Kidney (tissue), 14 donors: ENCODE measurements around the gene CTNND2. TPM values are rescaled to one million over a fixed set of nuclear protein-coding genes. Genes with fewer than 3 reads are reported as not detected.

Source experiments
- DNase-seq, 5 donors: peaks; one replicate each; pipeline ENCODE4 v3.0.0-alpha.2; 2013 to 2020
- FAIRE-seq: peaks from 2 replicates; lab custom pipeline; 2012; peaks lifted over from hg19 to GRCh38; lab: Jason Lieb, UNC
- H3K27ac ChIP-seq, 2 donors: one replicate each; pipeline ENCODE4 v1.7.0; 2013; ENCODE audit warnings: low read depth in 2 of 2, low read length in 2 of 2, inconsistent platforms in 1 of 2
- H3K27me3 ChIP-seq: one replicate; pipeline ENCODE4 v1.7.1; 2013; ENCODE audit warnings: low read length, inconsistent platforms; ENCODE audit not compliant: control insufficient read depth, insufficient read depth
- H3K36me3 ChIP-seq, 3 donors: one replicate each; pipeline versions ENCODE4 v1.7.0 to v1.7.1; 2013; ENCODE audit warnings: low read length in 3 of 3, control low read depth in 1 of 3, inconsistent platforms in 1 of 3; ENCODE audit not compliant: insufficient read depth in 3 of 3, control insufficient read depth in 2 of 3
- H3K4me1 ChIP-seq, 3 donors: one replicate each; pipeline versions ENCODE4 v1.7.0 to v1.7.1; 2013; ENCODE audit warnings: low read length in 3 of 3, inconsistent platforms in 1 of 3, low read depth in 1 of 3; ENCODE audit not compliant: control insufficient read depth in 2 of 3, insufficient read depth in 2 of 3
- H3K4me3 ChIP-seq, 3 donors: one replicate each; pipeline versions ENCODE4 v1.7.0 to v1.8.1; 2013; ENCODE audit warnings: low read length in 3 of 3, control low read depth in 1 of 3, inconsistent platforms in 1 of 3
- H3K9ac ChIP-seq, 3 donors: one replicate each; pipeline versions ENCODE4 v1.7.0 to v1.7.1; 2013; ENCODE audit warnings: low read length in 3 of 3, control low read depth in 1 of 3, inconsistent platforms in 1 of 3
- H3K9me3 ChIP-seq, 3 donors: one replicate each; pipeline versions ENCODE4 v1.7.0 to v1.7.1; 2013; ENCODE audit warnings: low read length in 3 of 3, control low read depth in 1 of 3, inconsistent platforms in 1 of 3; ENCODE audit not compliant: control insufficient read depth in 2 of 3, insufficient read depth in 1 of 3
- intact Hi-C: fragments of 100-400 bp; cut with DNase I; formaldehyde crosslinking; loops from one replicate; pipeline ENCODE4 v1.11.1; 2022
- polyA plus RNA-seq: library from polyadenylated mRNA; stranded (reverse); fragments of 350-450 nt; fragmentation: Illumina TruSeq; extraction: RNeasy Lipid Tissue Mini Kit (QIAGEN cat#74804); gene quantifications from one replicate; pipeline ENCODE4 v1.2.3, GENCODE V29; 2014; ENCODE audit warnings: low read depth, low replicate concordance; ENCODE audit not compliant: insufficient read depth
- total RNA-seq: library from RNA; stranded (reverse); fragmentation: NEBNext Ultra II Directional; extraction: Animal tissue kit (Norgen Biotek cat#: 25700); gene quantifications from one replicate; pipeline ENCODE4 v1.2.1, GENCODE V29; 2021
- TF ChIP-seq, protein P1 (sequence below): IDR thresholded peaks from 3 replicates; pipeline ENCODE4 v1.5.1; 2012; ENCODE audit warnings: mild to moderate bottlenecking, moderate library complexity, borderline replicate concordance; ENCODE audit not compliant: insufficient read depth; ENCODE audit errors: extremely low read depth
- donor health status: control.
- donor health status: control.
- donor health status: control.
- donor health status: control.
- donor health status: control.
- donor health status: DM: yes; HTN: yes; CAD: no.
- donor health status: Normal renal cell carcinoma (clear cell type).

The CTNND2 gene
- total and polyA plus RNA-seq, 2 donors from 2014 or later = 0.15 to 0.79 TPM

DNA sequence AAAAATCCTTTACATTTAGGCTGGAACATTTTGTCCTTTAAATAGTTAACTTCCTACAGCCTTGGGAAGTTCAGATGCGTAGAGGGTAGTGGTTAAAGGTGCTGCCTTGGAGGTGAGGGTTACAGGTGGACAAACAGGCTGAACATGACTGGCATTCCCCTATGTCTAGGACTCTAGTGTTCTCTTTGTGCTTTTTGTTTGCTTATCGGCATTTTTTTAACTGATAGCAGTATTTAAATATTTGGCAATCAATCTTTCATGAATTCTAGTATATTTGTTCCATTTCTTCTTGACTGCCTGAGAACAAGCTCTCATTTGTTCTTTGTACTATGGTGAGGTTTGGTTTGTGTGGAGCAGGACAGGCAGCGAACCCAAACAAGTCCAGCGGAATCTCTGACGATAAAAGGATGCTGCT lies 307.6 kb downstream of the CTNND2 start:
- no peak overlapping the region for H3K4me3 ChIP-seq
- no peaks in the 10 kb centered on the region for H3K9me3 ChIP-seq
- H3K27ac ChIP-seq = no peak overlapping the region
- H3K4me1 ChIP-seq = no peaks in the 10 kb centered on the region
- H3K27me3 ChIP-seq = no peaks in the 10 kb centered on the region
- DNase-seq (no peak), FAIRE-seq (no peak)
- no peaks in the 10 kb centered on the region for H3K36me3 ChIP-seq
- TF ChIP-seq, protein P1, sequence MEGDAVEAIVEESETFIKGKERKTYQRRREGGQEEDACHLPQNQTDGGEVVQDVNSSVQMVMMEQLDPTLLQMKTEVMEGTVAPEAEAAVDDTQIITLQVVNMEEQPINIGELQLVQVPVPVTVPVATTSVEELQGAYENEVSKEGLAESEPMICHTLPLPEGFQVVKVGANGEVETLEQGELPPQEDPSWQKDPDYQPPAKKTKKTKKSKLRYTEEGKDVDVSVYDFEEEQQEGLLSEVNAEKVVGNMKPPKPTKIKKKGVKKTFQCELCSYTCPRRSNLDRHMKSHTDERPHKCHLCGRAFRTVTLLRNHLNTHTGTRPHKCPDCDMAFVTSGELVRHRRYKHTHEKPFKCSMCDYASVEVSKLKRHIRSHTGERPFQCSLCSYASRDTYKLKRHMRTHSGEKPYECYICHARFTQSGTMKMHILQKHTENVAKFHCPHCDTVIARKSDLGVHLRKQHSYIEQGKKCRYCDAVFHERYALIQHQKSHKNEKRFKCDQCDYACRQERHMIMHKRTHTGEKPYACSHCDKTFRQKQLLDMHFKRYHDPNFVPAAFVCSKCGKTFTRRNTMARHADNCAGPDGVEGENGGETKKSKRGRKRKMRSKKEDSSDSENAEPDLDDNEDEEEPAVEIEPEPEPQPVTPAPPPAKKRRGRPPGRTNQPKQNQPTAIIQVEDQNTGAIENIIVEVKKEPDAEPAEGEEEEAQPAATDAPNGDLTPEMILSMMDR = no peak
- intact Hi-C loops = no loop called here
- no peak overlapping the region for H3K9ac ChIP-seq

DNA sequence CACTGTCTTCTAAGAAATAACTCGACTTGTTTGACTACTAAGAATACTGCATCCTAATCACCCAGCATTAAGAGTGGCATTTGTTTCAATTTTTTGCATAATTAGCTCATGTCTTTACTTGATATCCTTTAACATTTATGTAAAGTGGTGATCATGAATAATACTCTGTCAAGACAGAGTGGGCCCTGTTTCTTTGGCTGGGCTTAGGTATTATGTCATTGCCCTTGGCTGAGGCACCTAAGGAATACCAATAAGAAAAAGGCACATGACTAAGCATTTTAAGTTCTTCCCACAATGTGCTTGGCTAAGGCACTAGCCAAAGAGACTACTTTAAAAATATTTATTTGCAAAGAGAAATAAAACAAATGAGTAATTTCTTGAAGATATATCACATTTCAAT lies 308.1 kb downstream of the CTNND2 start:
- TF ChIP-seq, protein P1 = no peak
- Histone ChIP-seq H3K27ac (no peak overlapping the region), H3K9ac (no peak overlapping the region), H3K4me1 (no peaks in the 10 kb centered on the region), H3K36me3 (no peaks in the 10 kb centered on the region), H3K9me3 (no peaks in the 10 kb centered on the region), H3K4me3 (no peak overlapping the region), H3K27me3 (no peaks in the 10 kb centered on the region)
- DNase-seq (no peak), FAIRE-seq (no peak)
- intact Hi-C loops = no loop called here

DNA sequence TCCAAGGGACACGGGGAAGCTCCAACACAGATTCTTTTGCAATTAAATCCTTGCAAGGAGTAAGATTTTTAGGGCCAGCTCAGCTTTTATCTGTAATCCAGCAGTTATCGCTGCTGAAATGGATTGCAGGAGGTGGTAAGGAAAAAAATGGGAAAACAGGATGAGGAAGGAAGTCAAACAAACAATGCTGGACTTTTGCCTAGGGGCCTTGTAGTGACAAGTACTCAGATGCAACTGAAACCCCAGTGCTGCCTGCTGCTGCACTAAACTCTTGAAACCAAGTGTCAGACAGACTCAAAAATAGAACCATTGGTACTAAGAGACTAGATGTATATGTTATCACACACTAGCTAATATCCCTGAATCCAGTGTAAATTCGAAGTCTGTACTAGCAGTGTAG lies 309.2 kb downstream of the CTNND2 start:
- Histone ChIP-seq H3K36me3 (no peaks in the 10 kb centered on the region), H3K27me3 (no peaks in the 10 kb centered on the region), H3K4me1 (no peaks in the 10 kb centered on the region), H3K27ac (no peak overlapping the region), H3K9me3 (no peaks in the 10 kb centered on the region), H3K4me3 (no peak overlapping the region), H3K9ac (no peak overlapping the region)
- FAIRE-seq (no peak), DNase-seq (peak in 3 of 5 donors; percentile 11 to 20 (median 15))
- TF ChIP-seq, protein P1 = no peak
- intact Hi-C loops = no loop called here

DNA sequence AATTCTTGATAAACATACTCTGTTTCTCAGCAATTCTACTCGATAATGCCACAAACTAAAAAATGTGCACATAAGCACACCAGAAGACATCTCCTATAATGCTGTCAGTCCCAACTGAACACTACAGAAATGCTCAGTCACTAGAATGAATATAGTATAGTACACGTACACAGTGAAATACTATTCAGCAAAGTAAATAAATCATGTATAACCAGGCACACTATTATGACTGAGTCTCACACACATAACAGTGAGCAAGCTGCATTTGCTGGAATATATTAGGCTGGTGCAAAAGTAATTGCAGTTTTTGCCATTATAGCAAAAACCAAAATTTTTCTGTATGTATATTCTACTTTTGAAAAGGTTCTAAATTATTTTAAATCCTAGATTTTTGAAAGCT lies 310.2 kb downstream of the CTNND2 start:
- H3K27ac ChIP-seq = no peak overlapping the region
- no peak for FAIRE-seq
- no peak for DNase-seq
- no peaks in the 10 kb centered on the region for H3K9me3 ChIP-seq
- H3K4me1 ChIP-seq = no peaks in the 10 kb centered on the region
- H3K36me3 ChIP-seq = no peaks in the 10 kb centered on the region
- no peaks in the 10 kb centered on the region for H3K27me3 ChIP-seq
- no peak overlapping the region for H3K9ac ChIP-seq
- TF ChIP-seq, protein P1 = no peak
- no peak overlapping the region for H3K4me3 ChIP-seq
- intact Hi-C loops = no loop called here
